ENCODE results near the gene RAB34.

RAB34 gene

DNA sequence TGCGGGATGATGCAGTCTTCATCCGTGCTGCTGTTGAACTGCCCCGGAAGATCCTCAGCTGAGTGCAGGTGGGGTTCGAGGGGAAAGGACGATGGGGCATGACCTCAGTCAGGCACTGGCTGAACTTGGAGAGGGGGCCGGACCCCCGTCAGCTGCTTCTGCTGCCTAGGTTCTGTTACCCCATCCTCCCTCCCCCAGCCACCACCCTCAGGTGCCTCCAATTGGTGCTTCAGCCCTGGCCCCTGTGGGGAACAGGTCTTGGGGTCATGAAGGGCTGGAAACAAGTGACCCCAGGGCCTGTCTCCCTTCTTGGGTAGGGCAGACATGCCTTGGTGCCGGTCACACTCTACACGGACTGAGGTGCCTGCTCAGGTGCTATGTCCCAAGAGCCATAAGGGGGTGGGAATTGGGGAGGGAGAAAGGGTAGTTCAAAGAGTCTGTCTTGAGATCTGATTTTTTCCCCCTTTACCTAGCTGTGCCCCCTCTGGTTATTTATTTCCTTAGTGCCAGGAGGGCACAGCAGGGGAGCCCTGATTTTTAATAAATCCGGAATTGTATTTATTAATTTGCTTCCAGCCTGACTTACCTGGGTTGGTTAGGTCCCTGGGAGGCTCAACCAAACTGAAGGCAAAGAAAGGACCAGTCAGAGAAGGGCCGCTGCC is 32.0 kb upstream of the RAB34 start:
- no peak for DNase-seq (ENCODE audit: extremely low read depth, low read depth)
- TF ChIP-seq, protein P1, sequence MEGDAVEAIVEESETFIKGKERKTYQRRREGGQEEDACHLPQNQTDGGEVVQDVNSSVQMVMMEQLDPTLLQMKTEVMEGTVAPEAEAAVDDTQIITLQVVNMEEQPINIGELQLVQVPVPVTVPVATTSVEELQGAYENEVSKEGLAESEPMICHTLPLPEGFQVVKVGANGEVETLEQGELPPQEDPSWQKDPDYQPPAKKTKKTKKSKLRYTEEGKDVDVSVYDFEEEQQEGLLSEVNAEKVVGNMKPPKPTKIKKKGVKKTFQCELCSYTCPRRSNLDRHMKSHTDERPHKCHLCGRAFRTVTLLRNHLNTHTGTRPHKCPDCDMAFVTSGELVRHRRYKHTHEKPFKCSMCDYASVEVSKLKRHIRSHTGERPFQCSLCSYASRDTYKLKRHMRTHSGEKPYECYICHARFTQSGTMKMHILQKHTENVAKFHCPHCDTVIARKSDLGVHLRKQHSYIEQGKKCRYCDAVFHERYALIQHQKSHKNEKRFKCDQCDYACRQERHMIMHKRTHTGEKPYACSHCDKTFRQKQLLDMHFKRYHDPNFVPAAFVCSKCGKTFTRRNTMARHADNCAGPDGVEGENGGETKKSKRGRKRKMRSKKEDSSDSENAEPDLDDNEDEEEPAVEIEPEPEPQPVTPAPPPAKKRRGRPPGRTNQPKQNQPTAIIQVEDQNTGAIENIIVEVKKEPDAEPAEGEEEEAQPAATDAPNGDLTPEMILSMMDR (IDR thresholded peaks at IDR 0.05; ENCODE audit: low read depth, low read length, missing control alignments) = no peak

DNA sequence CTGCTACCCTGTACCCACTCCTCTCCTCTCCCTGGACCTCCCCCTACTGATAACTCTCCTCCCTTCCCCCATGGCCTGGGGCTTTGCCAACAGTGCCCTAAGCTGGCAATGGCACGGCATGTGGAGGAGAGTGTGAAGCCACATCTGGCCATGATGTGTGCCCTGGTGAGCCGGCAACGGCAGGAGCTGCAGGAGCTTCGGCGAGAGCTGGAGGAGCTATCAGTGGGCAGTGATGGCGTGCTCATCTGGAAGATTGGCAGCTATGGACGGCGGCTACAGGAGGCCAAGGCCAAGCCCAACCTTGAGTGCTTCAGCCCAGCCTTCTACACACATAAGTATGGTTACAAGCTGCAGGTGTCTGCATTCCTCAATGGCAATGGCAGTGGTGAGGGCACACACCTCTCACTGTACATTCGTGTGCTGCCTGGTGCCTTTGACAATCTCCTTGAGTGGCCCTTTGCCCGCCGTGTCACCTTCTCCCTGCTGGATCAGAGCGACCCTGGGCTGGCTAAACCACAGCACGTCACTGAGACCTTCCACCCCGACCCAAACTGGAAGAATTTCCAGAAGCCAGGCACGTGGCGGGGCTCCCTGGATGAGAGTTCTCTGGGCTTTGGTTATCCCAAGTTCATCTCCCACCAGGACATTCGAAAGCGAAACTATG is 31.3 kb upstream of the RAB34 start:
- no peak for DNase-seq (ENCODE audit: extremely low read depth, low read depth)
- TF ChIP-seq, protein P1 (IDR thresholded peaks at IDR 0.05; ENCODE audit: low read depth, low read length, missing control alignments) = no peak
- H3K4me3 ChIP-seq (replicated peaks; ENCODE audit: low read depth, low read length) = no peak overlapping the region

More for the DNA sequence above, 32.0 kb upstream of the RAB34 start:
- no peak overlapping the region for H3K4me3 ChIP-seq (replicated peaks; ENCODE audit: low read depth, low read length)

DNA sequence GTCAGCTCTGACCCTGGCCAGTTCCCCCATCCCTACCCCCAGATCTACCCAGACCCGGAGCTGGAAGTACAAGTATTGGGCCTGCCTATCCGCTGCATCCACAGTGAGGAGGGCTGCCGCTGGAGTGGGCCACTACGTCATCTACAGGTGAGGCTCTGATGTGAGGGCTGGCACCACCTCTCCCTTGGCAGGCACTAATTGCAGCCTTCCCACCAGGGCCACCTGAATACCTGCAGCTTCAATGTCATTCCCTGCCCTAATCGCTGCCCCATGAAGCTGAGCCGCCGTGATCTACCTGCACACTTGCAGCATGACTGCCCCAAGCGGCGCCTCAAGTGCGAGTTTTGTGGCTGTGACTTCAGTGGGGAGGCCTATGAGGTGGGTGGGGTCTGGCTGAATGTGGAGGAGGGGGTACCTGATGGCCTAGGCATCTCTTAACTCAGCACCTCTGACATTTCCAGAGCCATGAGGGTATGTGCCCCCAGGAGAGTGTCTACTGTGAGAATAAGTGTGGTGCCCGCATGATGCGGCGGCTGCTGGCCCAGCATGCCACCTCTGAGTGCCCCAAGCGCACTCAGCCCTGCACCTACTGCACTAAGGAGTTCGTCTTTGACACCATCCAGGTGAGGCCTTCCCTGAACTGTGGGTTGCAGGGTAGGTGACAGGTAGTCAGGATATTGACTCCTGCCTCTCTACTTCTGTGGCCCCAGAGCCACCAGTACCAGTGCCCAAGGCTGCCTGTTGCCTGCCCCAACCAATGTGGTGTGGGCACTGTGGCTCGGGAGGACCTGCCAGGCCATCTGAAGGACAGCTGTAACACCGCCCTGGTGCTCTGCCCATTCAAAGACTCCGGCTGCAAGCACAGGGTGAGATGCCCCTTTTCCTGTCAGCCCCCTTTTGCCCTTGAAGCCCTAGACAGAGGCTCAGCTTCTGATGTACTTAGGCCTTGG is 30.4 kb upstream of the RAB34 start:
- no peak overlapping the region for H3K4me3 ChIP-seq (replicated peaks; ENCODE audit: low read depth, low read length)
- TF ChIP-seq, protein P1 (IDR thresholded peaks at IDR 0.05; ENCODE audit: low read depth, low read length, missing control alignments) = no peak

DNA sequence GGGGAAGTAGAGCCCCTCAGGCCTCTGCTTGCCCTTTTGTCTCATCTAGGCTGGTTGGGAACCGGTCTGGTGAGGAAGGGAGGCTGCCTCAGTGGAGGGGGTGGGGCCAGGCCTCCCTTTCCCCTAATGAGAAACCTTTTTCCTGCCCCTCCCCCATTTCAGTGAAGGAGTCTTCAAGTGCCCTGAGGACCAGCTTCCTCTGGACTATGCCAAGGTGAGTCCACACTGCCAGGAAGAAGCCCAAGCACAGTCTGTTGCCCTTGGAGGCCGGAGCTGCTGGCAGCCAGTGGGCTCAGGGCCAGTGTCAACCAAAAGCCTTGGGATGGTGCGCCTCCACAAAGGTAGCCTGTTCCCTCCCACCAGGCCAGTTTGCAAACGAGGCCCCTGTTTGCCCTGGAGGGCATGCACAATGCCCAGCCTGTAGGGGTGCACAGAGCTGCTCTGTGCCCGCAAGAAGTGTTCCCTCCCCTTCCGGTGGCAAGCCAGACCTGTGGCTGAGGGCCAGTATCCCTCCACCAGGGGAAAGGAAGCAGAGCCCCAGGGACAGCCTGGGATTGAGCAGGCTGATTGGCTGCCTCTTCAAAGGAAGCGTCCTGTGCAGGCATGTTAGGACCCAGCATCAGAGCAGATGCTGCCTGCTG is 29.5 kb upstream of the RAB34 start:
- H3K4me3 ChIP-seq (replicated peaks; ENCODE audit: low read depth, low read length) = peak overlapping the region; percentile 72
- TF ChIP-seq, protein P1 (IDR thresholded peaks at IDR 0.05; ENCODE audit: low read depth, low read length, missing control alignments) = no peak
- no peak for DNase-seq (ENCODE audit: extremely low read depth, low read depth)

More for the DNA sequence above, 30.4 kb upstream of the RAB34 start:
- DNase-seq (ENCODE audit: extremely low read depth, low read depth) = no peak

DNA sequence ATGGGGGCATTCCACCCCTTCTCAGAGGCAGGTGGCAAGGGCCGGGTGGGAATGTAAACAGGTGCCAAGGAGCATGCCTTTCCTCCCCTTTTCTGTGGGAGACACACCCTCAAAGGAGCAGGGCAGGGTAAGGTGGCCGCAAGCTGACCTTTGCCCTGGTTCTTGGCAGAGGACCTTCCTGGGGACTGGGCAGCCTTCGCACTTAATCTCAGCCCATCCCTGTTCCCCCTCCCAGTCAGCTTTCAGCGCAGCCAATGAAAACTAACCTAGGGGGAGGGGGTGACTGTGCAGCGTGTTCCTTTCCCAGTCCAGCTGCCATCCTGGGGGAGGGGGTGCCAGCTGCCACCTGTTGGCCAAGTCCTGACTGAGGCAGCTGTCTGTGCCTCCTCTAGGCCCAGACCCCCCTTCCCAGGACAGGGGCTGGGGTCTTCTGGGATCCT is 29.0 kb upstream of the RAB34 start:
- H3K4me3 ChIP-seq (replicated peaks; ENCODE audit: low read depth, low read length) = peak overlapping the region; percentile 72
- TF ChIP-seq, protein P1 (IDR thresholded peaks at IDR 0.05; ENCODE audit: low read depth, low read length, missing control alignments) = no peak

DNA sequence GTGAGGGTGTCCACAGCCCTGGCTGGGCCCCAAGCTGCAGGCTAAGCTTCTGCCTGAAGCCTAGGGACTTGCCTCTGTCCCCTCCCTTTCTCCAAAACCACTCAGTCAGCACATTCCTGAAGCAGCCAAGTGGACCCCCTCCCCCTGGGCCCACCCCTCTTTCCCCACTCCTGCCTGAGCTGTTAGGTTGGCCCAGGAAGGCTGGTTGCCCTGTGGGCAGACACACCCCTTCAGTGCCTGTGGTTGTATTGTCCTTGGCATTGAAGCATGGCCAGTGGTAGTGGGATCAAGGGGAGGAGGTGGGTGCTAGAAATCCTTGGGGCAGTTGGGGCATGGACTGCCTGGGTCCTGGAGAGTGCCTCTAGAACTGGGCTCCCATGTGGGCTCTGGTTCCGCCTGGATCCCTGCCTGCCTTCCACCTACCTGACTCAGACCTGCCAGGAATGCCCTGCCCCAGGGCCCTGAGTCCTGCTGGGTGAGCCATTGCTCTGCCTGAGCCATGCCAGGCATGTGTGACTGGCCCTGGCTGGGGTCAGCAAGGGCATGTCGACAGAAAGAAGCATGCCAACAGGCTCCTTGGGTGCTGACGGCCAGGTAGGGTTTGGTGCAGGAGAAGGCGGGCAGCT is 28.2 kb upstream of the RAB34 start:
- no peak for DNase-seq (ENCODE audit: extremely low read depth, low read depth)
- TF ChIP-seq, protein P1 (IDR thresholded peaks at IDR 0.05; ENCODE audit: low read depth, low read length, missing control alignments) = no peak
- H3K4me3 ChIP-seq (replicated peaks; ENCODE audit: low read depth, low read length) = peak overlapping the region; percentile 72

More for the DNA sequence above, 29.0 kb upstream of the RAB34 start:
- DNase-seq (ENCODE audit: extremely low read depth, low read depth) = no peak
